OCI-M2 (cell line): ENCODE data around the gene SCRN2.

ENCODE experiments used
- DNase-seq: peaks from one replicate; lab custom pipeline; 2025; ENCODE audit not compliant: unreplicated experiment; lab: John Stamatoyannopoulos, UW

The SCRN2 gene

DNA sequence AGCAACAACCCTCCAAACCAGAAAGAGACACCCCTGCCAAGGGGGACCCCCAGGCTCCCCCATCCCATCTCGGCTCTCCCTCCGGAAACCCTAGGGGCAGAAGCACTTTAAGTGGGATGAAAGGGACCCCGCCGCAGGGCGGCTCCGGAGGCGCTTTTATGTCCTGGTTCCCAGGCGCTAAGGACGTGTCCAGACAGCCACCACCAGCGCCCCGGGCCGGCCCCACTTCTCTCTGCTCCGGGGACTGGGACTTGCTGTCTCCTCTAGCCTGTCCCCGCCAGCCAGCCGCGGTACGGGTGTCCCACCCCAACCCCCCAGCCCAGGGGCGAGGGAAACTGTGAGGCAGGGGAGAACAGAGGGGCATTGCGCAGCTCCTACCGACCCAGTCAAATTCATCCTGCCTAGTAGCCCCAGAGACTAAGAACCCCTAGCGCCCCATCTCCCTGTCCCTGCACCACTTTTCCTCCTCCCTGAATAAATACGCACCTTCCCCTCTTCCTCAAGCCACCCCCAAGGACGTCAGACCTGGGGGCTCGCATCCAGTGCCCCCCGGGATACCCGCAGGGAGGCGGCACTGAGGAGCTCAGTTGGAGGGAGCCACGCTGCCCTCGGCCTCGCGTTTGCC, 5.8 kb upstream of the SCRN2 start:
- DNase-seq = no peak

DNA sequence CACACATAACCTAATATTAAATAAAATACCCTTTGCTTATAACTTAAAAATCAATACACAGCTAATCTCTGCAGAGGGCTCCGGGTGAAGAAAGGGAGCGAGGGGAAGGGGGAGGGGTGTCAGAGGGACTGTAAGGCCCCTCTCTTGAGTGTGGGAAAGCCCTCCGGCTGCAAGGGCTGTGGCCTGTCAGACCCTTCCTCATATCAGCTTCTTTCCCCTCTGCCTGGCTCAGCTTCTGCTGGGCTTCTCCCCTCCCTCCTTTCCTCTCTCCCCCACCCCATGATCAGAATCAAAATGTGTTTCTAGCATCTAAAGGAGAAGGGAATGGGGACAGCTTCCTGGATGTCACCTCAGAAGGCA, 4.6 kb upstream of the SCRN2 start:
- DNase-seq = no peak

DNA sequence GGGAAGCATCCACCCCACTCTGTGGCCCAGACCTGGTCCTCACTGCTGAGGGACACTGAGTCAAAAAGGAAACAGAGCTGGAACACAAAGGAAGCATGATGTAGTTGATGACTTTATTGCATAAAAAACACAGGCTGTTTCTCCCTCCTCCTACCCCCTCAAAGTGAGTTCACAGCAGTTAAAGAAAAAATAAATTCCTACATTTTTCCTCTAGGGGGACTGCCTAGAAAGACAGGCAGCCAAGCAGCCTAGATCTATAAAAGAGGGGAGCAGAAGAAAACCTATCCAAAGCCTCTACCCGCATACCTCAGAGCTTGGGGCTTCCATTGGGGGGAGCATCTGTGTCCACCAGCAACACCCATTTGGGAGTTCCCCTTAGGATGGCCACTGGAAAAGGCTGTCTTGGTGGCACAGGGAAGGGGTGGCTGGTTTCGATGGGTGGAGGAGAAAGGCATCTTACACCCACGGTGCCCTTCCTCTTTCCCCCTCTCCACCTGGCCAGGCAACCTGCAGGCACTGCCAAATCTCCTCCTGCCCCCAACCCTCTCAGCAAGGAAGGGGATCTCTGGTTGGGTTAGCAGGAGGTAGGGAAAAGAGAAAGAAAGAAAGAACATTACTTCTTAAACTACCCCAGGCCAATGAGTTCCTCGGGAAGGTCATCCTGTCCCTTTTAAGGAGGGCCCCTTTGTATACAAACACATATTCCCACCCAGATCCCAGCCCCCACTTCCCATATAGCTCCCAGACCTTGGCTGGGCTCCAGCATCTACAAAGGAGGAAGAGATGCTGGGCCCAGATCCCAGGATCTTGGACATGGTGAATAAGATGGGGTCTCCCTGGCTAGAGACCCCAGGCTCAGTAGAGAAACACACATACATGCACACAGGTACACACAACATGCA, 4.0 kb upstream of the SCRN2 start:
- no peak for DNase-seq

DNA sequence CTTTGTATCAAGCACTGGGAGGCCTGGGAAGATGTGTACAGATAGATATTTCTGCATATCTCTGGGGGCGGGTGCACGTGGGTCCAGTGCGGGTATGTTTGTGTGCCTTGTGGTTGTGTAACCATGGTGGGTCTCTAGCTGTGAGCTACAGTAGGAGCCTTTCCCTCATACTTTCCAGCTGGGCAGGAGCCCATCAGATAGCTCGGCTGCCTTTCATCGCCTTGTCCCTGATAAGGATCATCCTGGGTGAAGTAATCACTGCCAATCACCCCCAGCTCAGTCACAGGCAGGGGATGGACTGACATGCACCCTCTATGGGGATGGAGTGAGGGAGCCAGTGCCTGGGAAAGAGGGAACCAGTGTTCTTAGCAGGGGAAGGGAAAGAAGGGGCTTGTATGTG, 3.2 kb upstream of the SCRN2 start:
- DNase-seq = no peak

DNA sequence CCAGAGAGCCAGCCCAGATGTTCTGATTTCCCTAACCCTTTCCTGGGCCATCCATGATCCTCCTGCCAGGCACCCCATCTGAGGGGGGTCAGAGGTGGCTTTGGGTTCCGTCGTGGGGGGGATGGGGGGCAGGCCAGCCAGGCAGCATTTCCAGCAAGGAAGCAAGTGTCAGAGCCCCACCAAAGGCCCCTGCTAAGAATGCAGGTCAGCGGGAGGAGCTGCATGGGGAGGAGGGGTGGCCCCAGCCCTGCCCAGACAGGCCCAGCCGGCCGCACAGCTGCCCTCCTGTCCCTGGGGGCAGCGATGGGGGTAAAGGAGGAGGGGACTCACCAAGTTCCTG, 2.3 kb upstream of the SCRN2 start:
- no peak for DNase-seq

DNA sequence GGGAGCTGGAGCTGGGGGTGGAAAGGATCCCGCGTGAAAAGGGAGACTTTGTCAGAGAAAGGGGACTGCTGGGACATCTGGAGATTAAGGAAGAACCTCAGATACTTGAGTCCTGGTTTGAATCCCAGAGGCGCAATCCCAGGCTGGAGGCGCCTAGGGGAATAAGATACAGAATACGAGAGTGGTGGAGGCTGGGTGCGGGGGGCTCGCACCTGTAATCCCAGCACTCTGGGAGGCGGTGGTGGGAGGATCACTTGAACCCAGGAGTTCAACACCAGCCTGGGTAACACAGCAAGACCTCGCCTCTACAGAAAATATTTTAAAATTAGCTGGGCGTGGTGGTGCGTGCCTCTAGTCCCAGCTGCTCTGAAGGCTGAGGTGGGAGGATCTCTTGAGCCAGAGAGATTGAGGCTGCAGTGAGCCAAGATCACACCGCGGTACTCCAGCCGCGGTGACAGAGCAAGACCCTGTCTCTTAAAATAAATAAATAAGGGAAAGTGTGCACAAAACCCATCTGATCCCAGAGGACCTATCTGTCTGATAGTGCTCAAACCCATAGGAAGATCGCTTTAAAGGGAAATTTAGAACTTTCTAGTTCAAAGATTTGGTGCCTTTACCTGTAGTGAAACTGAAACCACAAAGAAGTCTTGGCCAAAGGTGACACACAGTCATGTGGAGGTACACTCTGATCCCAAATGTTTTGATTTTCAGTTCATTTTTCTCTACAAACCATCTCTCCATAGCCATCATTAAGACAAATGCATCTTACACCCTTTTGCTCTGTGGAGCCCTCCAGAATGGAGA, 617 bp upstream of the SCRN2 start:
- DNase-seq = no peak

DNA sequence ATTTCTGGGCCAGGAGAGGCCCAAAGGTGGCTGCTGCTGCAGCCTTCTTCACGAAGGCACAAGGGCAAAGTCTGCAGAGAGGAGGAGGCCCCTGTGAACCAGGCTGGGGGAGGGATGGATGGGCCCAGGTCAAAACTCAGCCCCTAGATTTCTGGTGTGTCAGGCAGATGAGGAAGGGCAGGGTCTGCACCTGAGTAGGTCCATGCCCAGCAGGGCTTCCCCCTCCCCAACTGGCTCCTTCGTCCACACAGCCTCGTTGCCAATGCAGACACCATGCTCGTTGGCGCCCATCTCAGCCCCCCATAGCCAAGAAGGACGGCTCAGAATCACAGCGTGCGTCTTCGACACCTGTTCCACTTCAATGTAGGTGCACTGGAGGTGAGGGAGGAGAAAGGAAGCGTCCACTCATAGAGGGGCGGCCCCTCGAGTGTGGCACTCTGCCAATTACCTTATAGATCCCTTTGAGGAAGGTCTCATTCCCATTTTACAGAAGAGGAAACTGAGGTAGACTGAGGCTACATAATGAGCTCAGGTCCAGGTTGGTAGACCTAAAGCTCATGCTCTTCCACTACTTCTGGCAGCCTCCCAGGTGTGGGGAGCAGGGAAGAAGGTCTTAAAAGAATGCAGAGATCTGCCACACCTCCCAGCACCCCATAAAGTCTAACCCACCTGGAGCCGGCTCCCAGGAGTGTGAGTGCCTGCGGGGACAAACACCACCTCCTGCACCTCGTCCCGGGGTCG, 902 bp downstream of the SCRN2 start:
- DNase-seq = no peak

DNA sequence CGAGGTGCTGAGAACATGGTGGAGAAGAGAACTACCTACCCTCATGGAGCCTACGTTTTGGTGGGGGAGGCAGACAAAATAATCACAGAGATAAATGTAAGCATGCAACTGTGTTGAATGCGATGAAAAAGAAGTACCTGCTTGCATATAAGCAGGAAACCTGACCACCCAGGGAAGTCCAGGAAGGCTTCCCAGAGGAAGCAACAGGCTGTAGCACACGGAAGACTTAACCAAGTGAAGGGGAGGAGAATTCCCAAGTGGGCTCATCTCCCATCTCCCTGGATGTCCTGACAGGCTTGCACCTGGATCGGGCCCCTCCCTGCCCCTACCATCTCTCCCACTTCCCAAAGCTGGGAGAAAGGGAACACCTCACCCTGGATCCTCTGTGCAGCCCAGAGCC, 2.0 kb downstream of the SCRN2 start:
- no peak for DNase-seq

DNA sequence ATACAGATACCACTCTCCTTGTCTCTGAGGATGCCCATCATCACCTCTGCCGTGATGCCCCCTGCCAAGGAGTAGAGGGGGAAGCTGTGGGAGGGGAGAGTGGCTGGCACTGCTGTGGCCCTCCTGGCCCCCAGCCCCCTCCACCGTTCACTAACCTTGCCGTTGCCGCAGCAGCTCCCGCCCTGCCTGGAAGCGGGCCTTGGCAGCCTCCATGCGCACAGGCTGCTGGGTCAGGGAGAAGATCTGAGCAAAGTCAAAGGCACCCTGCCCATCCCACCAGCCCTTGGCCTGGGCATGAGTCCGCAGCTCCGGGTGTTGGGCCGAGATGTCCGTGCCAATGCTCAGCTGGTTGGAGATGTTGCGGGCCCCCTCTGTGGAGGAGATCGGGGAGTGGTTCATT, 2.4 kb downstream of the SCRN2 start:
- no peak for DNase-seq

DNA sequence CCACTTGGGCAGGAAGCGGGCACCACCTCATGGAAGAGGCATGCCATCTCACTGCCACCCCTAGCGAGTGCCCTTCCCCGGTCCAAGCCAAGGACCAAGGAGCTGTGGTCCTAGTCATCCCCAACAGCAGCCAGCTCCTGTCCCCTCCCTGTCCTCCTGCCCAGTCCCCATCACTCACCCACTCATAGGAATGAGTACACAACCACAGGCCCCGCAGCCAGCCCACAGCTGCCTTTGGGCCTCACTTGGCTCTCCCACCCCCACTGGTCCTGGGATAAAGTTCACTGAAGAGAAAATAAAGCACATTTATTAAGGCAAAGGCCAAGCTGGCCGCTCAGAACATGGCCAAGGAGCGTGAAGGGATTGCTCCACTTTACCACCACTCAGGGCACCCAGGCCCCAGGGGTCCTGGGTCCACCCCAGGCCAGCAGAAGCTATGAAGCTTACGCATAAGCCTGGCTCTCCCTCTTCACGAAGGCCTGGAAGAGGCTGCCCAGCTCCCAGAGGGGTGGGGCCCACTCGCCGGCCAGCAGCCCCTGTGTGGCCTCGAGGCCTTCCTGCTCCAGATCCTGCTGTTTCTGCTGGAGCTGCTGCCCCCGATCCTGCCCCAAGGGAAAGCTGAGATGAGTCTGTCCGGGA, 3.6 kb downstream of the SCRN2 start:
- no peak for DNase-seq

DNA sequence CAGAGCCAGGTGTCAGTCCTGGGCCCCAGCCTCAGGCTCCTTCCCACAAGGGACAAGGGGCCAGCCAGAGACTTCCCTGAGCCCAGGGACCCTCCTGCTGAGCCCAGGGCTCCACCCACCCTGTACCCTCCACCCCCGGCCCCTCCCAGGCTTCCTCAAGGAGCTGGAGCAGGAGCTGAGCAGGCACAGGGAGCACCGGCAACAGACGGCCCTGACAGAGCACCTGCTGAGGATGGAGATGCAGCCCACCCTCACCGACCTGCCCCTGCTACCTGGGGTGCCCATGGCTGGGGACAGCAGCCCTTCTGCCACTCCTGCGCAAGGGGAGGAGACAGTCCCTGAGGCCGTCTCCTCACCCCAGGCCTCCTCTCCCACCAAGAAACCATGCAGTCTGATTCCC, 4.5 kb downstream of the SCRN2 start:
- no peak for DNase-seq

DNA sequence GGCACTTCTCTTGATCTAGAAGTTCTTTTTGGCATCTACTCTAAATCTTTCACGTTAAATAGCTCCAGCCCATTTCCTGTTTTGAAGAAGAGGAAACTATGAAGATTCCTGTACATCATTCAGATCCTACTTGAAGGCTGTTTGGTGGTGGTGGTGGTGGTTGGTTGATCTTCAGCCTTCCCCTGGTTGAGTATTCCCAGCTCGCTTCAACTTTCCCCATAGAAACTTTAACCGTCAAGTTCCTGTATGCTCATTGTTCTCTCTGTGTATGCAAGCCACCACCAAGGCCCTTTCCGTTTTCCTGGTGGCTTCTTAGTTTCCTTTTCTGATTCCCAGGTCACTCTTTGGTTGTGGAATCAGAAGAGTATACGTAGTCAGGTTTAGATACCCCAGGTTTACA, 6.3 kb downstream of the SCRN2 start:
- no peak for DNase-seq

DNA sequence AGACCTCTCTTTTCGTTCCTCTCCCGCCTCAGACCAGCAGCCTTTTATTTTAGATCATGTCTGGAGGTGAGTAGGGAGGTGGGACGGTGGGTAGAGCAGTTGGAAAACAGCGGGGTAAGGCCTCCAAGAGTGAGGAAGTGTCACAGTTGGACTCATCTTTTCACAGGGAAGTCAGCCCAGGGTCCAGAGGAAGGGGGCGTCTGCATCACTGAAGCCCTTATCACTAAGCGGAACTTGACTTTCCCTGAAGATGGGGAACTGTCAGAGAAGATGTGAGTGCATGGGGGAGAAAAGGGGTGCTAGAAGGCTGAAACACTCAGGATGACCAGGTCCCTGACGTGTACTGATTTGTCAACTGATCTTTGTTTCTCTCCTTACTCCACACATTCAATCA, 9.1 kb downstream of the SCRN2 start:
- no peak for DNase-seq

DNA sequence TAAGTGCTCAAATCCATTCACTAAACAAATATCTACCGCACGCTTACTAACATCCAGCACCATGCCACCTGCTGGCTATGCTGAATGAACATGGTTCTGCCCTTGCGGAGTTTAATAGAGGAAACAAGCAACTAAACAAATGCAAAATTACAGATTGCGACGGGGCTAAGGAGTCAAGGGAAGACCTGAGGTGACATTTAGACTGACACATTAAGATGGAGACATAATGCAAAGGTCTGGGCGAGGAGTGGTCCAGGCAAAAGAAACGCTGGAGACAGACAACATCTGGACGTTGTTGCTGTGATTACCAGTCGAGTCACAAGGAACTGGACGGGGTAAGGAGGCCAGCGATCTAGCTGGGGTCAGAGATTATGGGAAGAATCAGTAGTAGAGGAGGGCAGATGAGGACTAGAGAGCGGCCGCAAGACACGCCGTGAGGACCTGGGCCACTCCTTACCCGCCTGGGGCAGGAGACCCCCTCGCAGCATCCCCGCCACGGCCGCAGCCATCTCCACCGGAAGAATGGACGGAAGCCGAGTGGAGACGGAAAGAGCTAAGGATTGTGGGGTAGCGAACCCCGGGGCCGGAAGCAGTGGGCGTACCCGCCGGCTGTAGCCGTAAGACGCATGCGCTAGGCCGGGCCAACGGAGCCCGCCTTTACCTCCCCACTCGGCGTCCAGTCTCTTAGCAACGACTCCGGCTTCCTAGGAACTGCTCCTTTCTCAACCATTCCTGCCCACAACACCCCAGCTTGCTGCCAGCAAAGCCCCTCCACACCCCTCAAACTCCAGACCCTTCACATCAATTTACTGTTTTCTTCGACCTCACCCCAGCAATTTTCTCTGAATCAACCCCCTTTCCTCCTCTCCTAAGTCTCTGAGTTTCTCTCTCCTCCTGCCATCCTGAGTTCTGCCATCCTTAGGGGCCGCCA, 9.8 kb downstream of the SCRN2 start, which contains the start of the genes LRRC46 and MRPL10:
LRRC46 (plus strand) TSS at position 668 of the 931 bp plus-strand sequence. CDS start 320 bp downstream, outside the sequence.
MRPL10 (minus strand) TSS at position 539 of the 931 bp plus-strand sequence; CDS start at position 509, 30 bp downstream.
- DNase-seq = peak; percentile 56

DNA sequence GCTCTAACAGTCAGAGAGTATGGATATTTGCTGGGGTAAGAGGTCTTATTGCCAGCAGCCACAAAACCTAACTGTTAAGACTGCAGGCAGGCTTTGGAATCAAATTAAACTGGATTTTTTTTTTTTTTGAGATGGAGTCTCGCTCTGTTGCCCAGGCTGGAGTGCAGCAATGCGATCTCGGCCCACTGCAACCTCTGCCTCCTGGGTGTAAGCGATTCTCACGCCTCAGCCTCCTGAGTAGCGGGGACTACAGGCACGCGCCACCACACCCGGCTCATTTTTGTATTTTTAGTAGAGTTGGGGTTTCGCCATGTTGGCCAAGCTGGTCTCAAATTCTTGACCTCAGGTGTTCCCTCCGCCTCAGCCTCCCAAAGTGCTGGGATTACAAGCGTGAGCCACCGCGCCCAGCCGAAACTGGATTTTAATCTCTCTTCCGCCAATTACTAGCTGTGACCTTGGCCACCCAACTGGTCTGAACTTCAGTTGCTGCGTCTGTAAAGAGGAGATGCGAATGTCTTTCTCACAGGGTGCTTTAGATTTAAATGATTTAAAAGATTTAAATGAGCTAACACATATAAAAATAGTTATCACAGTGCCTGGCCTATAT, 10.6 kb downstream of the SCRN2 start:
- DNase-seq = no peak

DNA sequence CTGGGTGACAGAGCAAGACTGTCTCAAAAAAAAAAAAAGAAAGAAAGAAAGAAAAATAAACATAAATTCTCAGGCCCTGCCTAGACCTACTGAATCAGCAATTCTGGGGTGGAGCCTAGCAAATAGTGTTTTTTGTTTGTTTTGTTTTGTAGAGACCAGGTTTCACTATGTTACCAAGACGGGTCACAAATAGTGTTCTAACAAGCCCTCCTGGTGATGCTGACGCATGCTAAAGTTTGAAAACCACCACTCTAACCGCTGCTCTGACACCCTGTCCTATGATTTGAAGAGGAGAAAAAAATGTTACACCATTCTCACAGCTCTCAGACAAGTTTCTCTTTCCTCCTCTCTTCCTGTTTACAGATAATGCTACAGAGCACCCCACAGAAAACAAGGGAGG, 11.2 kb downstream of the SCRN2 start:
- DNase-seq = no peak

DNA sequence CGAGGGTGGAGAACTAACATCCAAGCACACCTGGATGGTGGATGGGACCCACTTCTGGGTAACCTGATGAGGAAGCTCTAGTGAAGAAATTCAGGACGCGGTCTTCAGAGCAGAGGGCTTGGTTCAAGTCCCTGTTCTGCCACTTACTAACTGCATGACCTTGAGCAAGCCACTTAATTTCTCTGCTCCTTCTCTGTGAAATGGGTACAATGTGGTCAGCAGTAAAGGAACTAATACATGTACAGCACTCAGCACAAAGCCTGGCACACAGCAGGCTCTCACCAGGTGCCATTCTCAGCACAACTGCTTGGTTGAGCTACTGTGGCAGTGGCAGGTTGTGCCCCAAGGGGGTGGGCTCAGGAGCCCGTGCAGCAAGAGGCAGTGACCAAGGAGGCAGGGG, 17.6 kb downstream of the SCRN2 start:
- no peak for DNase-seq

DNA sequence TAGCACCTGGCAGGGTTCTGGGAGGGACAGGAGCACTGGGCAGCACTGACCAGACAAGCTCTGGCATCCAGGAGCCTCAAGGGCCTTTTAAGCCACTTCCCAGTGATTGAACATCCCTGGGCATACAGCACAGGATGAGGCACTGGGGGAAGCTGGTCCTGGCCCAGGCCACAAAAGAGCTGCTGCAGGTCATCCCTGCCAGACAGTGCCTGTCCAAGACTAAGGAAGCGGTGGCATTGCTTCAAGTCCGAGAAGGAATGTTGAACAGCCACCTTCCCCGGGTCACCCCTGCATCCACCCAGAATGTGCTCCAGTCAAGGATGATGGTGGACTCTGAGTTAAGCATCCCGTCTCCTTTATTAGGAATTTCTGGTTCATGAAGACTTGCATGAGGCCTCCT, 18.3 kb downstream of the SCRN2 start:
- no peak for DNase-seq
